SK-N-SH (cell line): Measurements from ENCODE around the gene TMEM132E. TPM values are rescaled to one million over a fixed set of nuclear protein-coding genes. Genes with fewer than 3 reads are reported as not detected.

ENCODE experiments used
- CTCF ChIA-PET: fragments of 300-600, 350-600 bp; formaldehyde crosslinking; extraction: SDS; loops from one replicate; lab custom pipeline; 2021; lab: Yijun Ruan, JAX
- POLR2A ChIA-PET: fragments of 350-600 bp; sonication (Branson Sonifier 250); formaldehyde crosslinking; extraction: SDS; loops from one replicate; lab custom pipeline; 2020; ENCODE audit warnings: antibody characterized with exemption, inconsistent platforms; lab: Yijun Ruan, JAX
- DNase-seq: peaks from one replicate; pipeline ENCODE4 v3.0.0; 2012
- H2AFZ ChIP-seq: fragments of 200-600 bp; sonication (generic); 2 replicates; pipeline ENCODE4 v1.8.1; 2016; ENCODE audit warnings: antibody characterized with exemption, mild to moderate bottlenecking, low read depth
- H3F3A ChIP-seq: fragments of 200-600 bp; sonication (generic); replicated peaks from 2 replicates; pipeline ENCODE3; 2016; ENCODE audit warnings: antibody characterized with exemption, mild to moderate bottlenecking; ENCODE audit not compliant: insufficient read depth
- H3K27ac ChIP-seq, 2 experiments: fragments of 200-500 bp in 1 of 2; fragments of 200-600 bp in 1 of 2; sonication (Bioruptor generic) in 1 of 2; sonication (generic), shearing (Covaris generic) in 1 of 2; 2 replicates each; pipeline versions ENCODE4 v1.5.1 to v1.6.1; 2014 to 2016; ENCODE audit warnings: low read depth in 2 of 2, inconsistent platforms in 1 of 2, low read length in 1 of 2, mild to moderate bottlenecking in 1 of 2, mixed read lengths in 1 of 2
- H3K27me3 ChIP-seq: fragments of 200-600 bp; sonication (generic), shearing (Covaris generic); 2 replicates; pipeline ENCODE4 v1.6.1; 2016; ENCODE audit warnings: mixed run types; ENCODE audit not compliant: insufficient read depth
- H3K36me3 ChIP-seq, 2 experiments: fragments of 200-500 bp in 1 of 2; fragments of 200-600 bp in 1 of 2; sonication (Bioruptor generic) in 1 of 2; sonication (generic) in 1 of 2; replicated peaks in 1 of 2; 2 replicates each; pipeline versions ENCODE3 to v1.5.1; 2014 to 2016; ENCODE audit warnings: low read length in 1 of 2, mild to moderate bottlenecking in 1 of 2; ENCODE audit not compliant: insufficient read depth in 2 of 2, control insufficient read depth in 1 of 2
- H3K4me1 ChIP-seq, 2 experiments: fragments of 200-500 bp in 1 of 2; fragments of 200-600 bp in 1 of 2; sonication (Bioruptor generic) in 1 of 2; sonication (generic), shearing (Covaris generic) in 1 of 2; 2 replicates each; pipeline versions ENCODE4 v1.5.1 to v1.6.1; 2014 to 2016; ENCODE audit warnings: low read depth in 1 of 2, low read length in 1 of 2, mixed run types in 1 of 2; ENCODE audit not compliant: insufficient read depth in 2 of 2, control insufficient read depth in 1 of 2
- H3K4me2 ChIP-seq: fragments of 200-600 bp; sonication (generic), shearing (Covaris generic); 2 replicates; pipeline ENCODE4 v1.6.1; 2017; ENCODE audit warnings: mixed run types
- H3K4me3 ChIP-seq, 2 experiments: fragments of 200-500 bp in 1 of 2; fragments of 200-600 bp in 1 of 2; sonication (Bioruptor generic) in 1 of 2; sonication (generic), shearing (Covaris generic) in 1 of 2; 2 replicates each; pipeline versions ENCODE4 v1.5.1 to v1.8.1; 2014 to 2016; ENCODE audit warnings: low read depth in 2 of 2, inconsistent platforms in 1 of 2, low read length in 1 of 2, mild to moderate bottlenecking in 1 of 2, mixed read lengths in 1 of 2, moderate library complexity in 1 of 2
- H3K79me2 ChIP-seq: fragments of 200-600 bp; sonication (generic); 2 replicates; pipeline ENCODE4 v1.8.1; 2017; ENCODE audit warnings: mild to moderate bottlenecking; ENCODE audit not compliant: insufficient read depth
- H3K9ac ChIP-seq: fragments of 200-600 bp; sonication (generic); 2 replicates; pipeline ENCODE4 v1.6.1; 2017; ENCODE audit warnings: mixed run types
- H3K9me2 ChIP-seq: fragments of 200-600 bp; sonication (generic); 2 replicates; pipeline ENCODE4 v1.6.1; 2017; ENCODE audit warnings: mixed run types
- H3K9me3 ChIP-seq: fragments of 200-600 bp; sonication (generic); 2 replicates; pipeline ENCODE4 v1.6.1; 2017; ENCODE audit warnings: mixed run types, mild to moderate bottlenecking, moderate library complexity
- H4K20me1 ChIP-seq: fragments of 200-600 bp; sonication (generic); 2 replicates; pipeline ENCODE4 v1.6.1; 2017; ENCODE audit warnings: mild to moderate bottlenecking, mixed run types; ENCODE audit not compliant: insufficient read depth
- CHD2 ChIP-seq: fragments of 150-350 bp; IDR thresholded peaks from 2 replicates; pipeline ENCODE4 v1.6.1; 2018; ENCODE audit warnings: low read length; ENCODE audit not compliant: partially characterized antibody
- EZH2phosphoT487 ChIP-seq: fragments of 200-600 bp; sonication (generic); IDR thresholded peaks from 2 replicates; pipeline ENCODE4 v1.6.1; 2017; ENCODE audit warnings: low read depth, mixed run types, mild to moderate bottlenecking, antibody characterized with exemption, moderate library complexity, borderline replicate concordance
- GABPA ChIP-seq: IDR thresholded peaks from 2 replicates; pipeline ENCODE4 v1.4.0; 2012; ENCODE audit warnings: low read depth, mild to moderate bottlenecking
- GATA2 ChIP-seq: sonication (generic); formaldehyde crosslinking; IDR thresholded peaks from 2 replicates; pipeline ENCODE4 v1.5.0; 2020; ENCODE audit warnings: mild to moderate bottlenecking, missing genetic modification reagents
- IRF3 ChIP-seq: fragments of 150-350 bp; IDR thresholded peaks from 2 replicates; pipeline ENCODE4 v1.6.1; 2016; ENCODE audit warnings: mild to moderate bottlenecking, low read depth, low read length
- MXI1 ChIP-seq: IDR thresholded peaks from 2 replicates; pipeline ENCODE4 v1.6.1; 2012; ENCODE audit warnings: mild to moderate bottlenecking, low read depth, low read length, improper control_type of control experiment
- NRF1 ChIP-seq: IDR thresholded peaks from 2 replicates; pipeline ENCODE4 v1.6.1; 2012; ENCODE audit warnings: low read depth, mild to moderate bottlenecking, low read length
- PBX3 ChIP-seq: IDR thresholded peaks from 2 replicates; pipeline ENCODE4; 2012
- POLR2AphosphoS5 ChIP-seq: IDR thresholded peaks from 2 replicates; pipeline ENCODE4 v1.6.1; 2012; ENCODE audit warnings: low read depth, low read length
- RAD21 ChIP-seq: IDR thresholded peaks from 2 replicates; pipeline ENCODE4 v1.6.1; 2012; ENCODE audit warnings: mild to moderate bottlenecking, low read length
- RCOR1 ChIP-seq: fragments of 150-350 bp; IDR thresholded peaks from 2 replicates; pipeline ENCODE4 v1.6.1; 2017; ENCODE audit warnings: antibody characterized with exemption, low read length
- REST ChIP-seq: IDR thresholded peaks from 2 replicates; pipeline ENCODE4 v1.6.1; 2012; ENCODE audit warnings: mild to moderate bottlenecking, low read depth, low read length, moderate library complexity
- RFX5 ChIP-seq: IDR thresholded peaks from 2 replicates; pipeline ENCODE4 v1.6.1; 2012; ENCODE audit warnings: mild to moderate bottlenecking, improper control_type of control experiment, low read length
- RXRA ChIP-seq: IDR thresholded peaks from 2 replicates; pipeline ENCODE4 v1.4.0; 2012; ENCODE audit warnings: low read depth, mild to moderate bottlenecking, borderline replicate concordance
- TAF1 ChIP-seq: IDR thresholded peaks from 2 replicates; pipeline ENCODE4 v1.6.1; 2012; ENCODE audit warnings: low read depth, mild to moderate bottlenecking, low read length, moderate library complexity, borderline replicate concordance
- TCF12 ChIP-seq: IDR thresholded peaks from 2 replicates; pipeline ENCODE4 v1.4.0; 2012
- USF1 ChIP-seq: IDR thresholded peaks from 2 replicates; pipeline ENCODE4 v1.4.0; 2012; ENCODE audit warnings: low read depth, borderline replicate concordance
- USF2 ChIP-seq: fragments of 150-350 bp; IDR thresholded peaks from 2 replicates; pipeline ENCODE4 v1.6.1; 2017; ENCODE audit warnings: antibody characterized with exemption, low read length, low read depth, borderline replicate concordance
- YY1 ChIP-seq: IDR thresholded peaks from 2 replicates; pipeline ENCODE4 v1.4.0; 2012; ENCODE audit warnings: low read depth, mild to moderate bottlenecking
- WGBS: methylation state at CpG from one replicate; pipeline ENCODE4 v1.1.6; 2017; ENCODE audit warnings: low lambda C conversion rate; 5-methylcytosine and 5-hydroxymethylcytosine counted together
- polyA plus RNA-seq, 3 experiments: library from polyadenylated mRNA; depleted of rRNA; stranded (reverse); fragments of >200 nt; gene quantifications; 2 replicates each; pipeline ENCODE4 v1.2.3, GENCODE V29; 2012

TMEM132E gene
- polyA plus RNA-seq, 1 of the 3 experiments (the other 2 are of a cell fraction) = not detected

- H3K4me1 ChIP-seq = peaks cover 0 to 9% of the 10 kb centered on the region in 2 experiments; a peak in 1 of 4 replicates
- no peaks in the 10 kb centered on the region for H3K9me2 ChIP-seq
- H3K36me3 ChIP-seq = no peaks in the 10 kb centered on the region
- no peak overlapping the region for H2AFZ ChIP-seq
- no peaks in the 10 kb centered on the region for H3K27me3 ChIP-seq
- DNase-seq = no peak
- 36% methylated on average over 5 of the region's 5 CpGs for WGBS
- ChIA-PET CTCF (interaction anchor here (1.3 to 2.0 kb wide), 3 partner anchors 11 to 32 kb away, joined by 5 to 6 read pairs (median 6); no protein-coding TSS in a partner anchor), POLR2A (no interaction called here)
- H3K9ac ChIP-seq = no peak overlapping the region
- TF ChIP-seq USF1 (no peak), TCF12 (no peak), GABPA (no peak), CHD2 (no peak), REST (no peak), YY1 (no peak), RCOR1 (no peak), NRF1 (no peak), RAD21 (no peak), POLR2AphosphoS5 (no peak), EZH2phosphoT487 (no peak), USF2 (no peak), RXRA (no peak), IRF3 (no peak), PBX3 (no peak), RFX5 (no peak), MXI1 (no peak), TAF1 (no peak), GATA2 (CRISPR knock-in tag) (no peak)
- no peaks in the 10 kb centered on the region for H3K9me3 ChIP-seq
- H3K79me2 ChIP-seq = no peaks in the 10 kb centered on the region
- H3K4me2 ChIP-seq = no peak overlapping the region
- no peak overlapping the region for H3K27ac ChIP-seq
- H3K4me3 ChIP-seq = no peak overlapping the region
- H3F3A ChIP-seq = no peaks in the 10 kb centered on the region
- no peaks in the 10 kb centered on the region for H4K20me1 ChIP-seq
These were observed 27.4 kb downstream of the TMEM132E start for GRCh38 chr17:34606763-34607162.
